ENCODE data around the gene STRN3. TPM values are rescaled to one million over a fixed set of nuclear protein-coding genes. Genes with fewer than 3 reads are reported as not detected.

Gene STRN3
- total and polyA plus RNA-seq, 10 of the 15 experiments (the other 5 are each of a cell fraction or from before 2014, with no cell fraction given), result 7.8 to 27.9 (median 14.1) TPM

GRCh38 chr14:30874120-30874998 is 151.8 kb downstream of the STRN3 start, which contains the start of gene COCH (continued):
- TF ChIP-seq ZBTB4 (CRISPR knock-in tag; IDR thresholded peaks at IDR 0.05) (no peak), E2F4 (IDR thresholded peaks at IDR 0.05; ENCODE audit: low read depth, low read length) (no peak), SREBF2 (IDR thresholded peaks at IDR 0.05; ENCODE audit: low read length) (no peak), RBBP5 (conservative IDR thresholded peaks at IDR 0.05) (no peak), ZNF384 (IDR thresholded peaks at IDR 0.05; ENCODE audit: borderline replicate concordance, low read depth, low read length) (no peak), PKNOX1 (IDR thresholded peaks at IDR 0.05) (no peak), CREB1 (IDR thresholded peaks at IDR 0.05; ENCODE audit: low read depth) (no peak), CBX3 (IDR thresholded peaks at IDR 0.05; ENCODE audit: borderline replicate concordance, low read depth) (no peak), MAX (IDR thresholded peaks at IDR 0.05; ENCODE audit: low read depth, low read length) (no peak), ATF2 (IDR thresholded peaks at IDR 0.05; ENCODE audit: low read length) (no peak), MTA3 (IDR thresholded peaks at IDR 0.05; ENCODE audit: borderline replicate concordance, low read length) (no peak), POLR2AphosphoS2 (IDR thresholded peaks at IDR 0.05; ENCODE audit: low read depth, low read length) (no peak), HCFC1 (IDR thresholded peaks at IDR 0.05; ENCODE audit: low read length) (no peak), LARP7 (IDR thresholded peaks at IDR 0.05) (peak; percentile 75), CTCF (IDR thresholded peaks at IDR 0.05 in 2 of 3, conservative IDR thresholded peaks at IDR 0.05 in 1 of 3; ENCODE audit: control insufficient read depth in 2 of 3, extremely low read depth in 1 of 3, insufficient read depth in 1 of 3, low read depth in 3 of 3, low read length in 3 of 3) (peak; percentile 33 to 50 (median 40); a peak in 3 of 6 replicates), MEF2B (IDR thresholded peaks at IDR 0.05; ENCODE audit: partially characterized antibody, poor library complexity, severe bottlenecking) (peak; percentile 71), BRCA1 (IDR thresholded peaks at IDR 0.05; ENCODE audit: low read depth, low read length) (no peak), ZZZ3 (IDR thresholded peaks at IDR 0.05; ENCODE audit: control insufficient read depth, insufficient read length, low read depth) (no peak), RUNX3 (IDR thresholded peaks at IDR 0.05; ENCODE audit: low read length) (no peak)
